CD14-positive monocyte (primary cell): Measurements from ENCODE around the gene PPP2R2C. TPM values are rescaled to one million over a fixed set of nuclear protein-coding genes. Genes with fewer than 3 reads are reported as not detected.

ENCODE experiments used
- DNase-seq, 3 donors: peaks; one replicate each; pipeline ENCODE4 v3.0.0-alpha.2; 2011 to 2022
- H2AFZ ChIP-seq: 2 replicates; pipeline ENCODE4 v1.6.0; 2012; ENCODE audit warnings: mild to moderate bottlenecking, low read depth, low read length, inconsistent platforms; ENCODE audit not compliant: insufficient read depth, poor library complexity, severe bottlenecking
- H3K27ac ChIP-seq, 2 donors: 1 replicate in 1 of 2; 2 replicates in 1 of 2; pipeline ENCODE4 v1.5.1; 2012 to 2013; ENCODE audit warnings: low read length in 2 of 2, control low read depth in 1 of 2, inconsistent platforms in 1 of 2, low read depth in 1 of 2, mild to moderate bottlenecking in 1 of 2
- H3K27me3 ChIP-seq, 2 donors: one replicate each; pipeline versions ENCODE4 v1.6.0 to v1.6.1; 2011 to 2013; ENCODE audit warnings: low read length in 2 of 2; ENCODE audit not compliant: control insufficient read depth in 2 of 2, insufficient read depth in 2 of 2
- H3K36me3 ChIP-seq, 2 donors: replicated peaks in 1 of 2; 1 replicate in 1 of 2; 2 replicates in 1 of 2; pipeline versions ENCODE4 v1.5.1 to v1.6.1; 2012 to 2013; ENCODE audit warnings: low read length in 2 of 2, control low read depth in 1 of 2, inconsistent platforms in 1 of 2, mild to moderate bottlenecking in 1 of 2; ENCODE audit not compliant: insufficient read depth in 2 of 2, control insufficient read depth in 1 of 2
- H3K4me1 ChIP-seq, 2 donors: 1 replicate in 1 of 2; 2 replicates in 1 of 2; pipeline versions ENCODE4 v1.5.1 to v1.6.1; 2012 to 2013; ENCODE audit warnings: low read length in 2 of 2, control low read depth in 1 of 2, inconsistent platforms in 1 of 2, mild to moderate bottlenecking in 1 of 2, moderate library complexity in 1 of 2; ENCODE audit not compliant: insufficient read depth in 2 of 2, control insufficient read depth in 1 of 2
- H3K4me2 ChIP-seq: replicated peaks from 2 replicates; pipeline ENCODE3; 2012; ENCODE audit warnings: low read length, moderate library complexity, mild to moderate bottlenecking; ENCODE audit not compliant: poor library complexity, severe bottlenecking; ENCODE audit errors: extremely low read depth
- H3K4me3 ChIP-seq, 3 experiments: fragments of 200-600 bp in 1 of 3; sonication (generic) in 1 of 3; replicated peaks in 1 of 3; 1 replicate in 2 of 3; 2 replicates in 1 of 3; pipeline ENCODE4 v1.5.1; 2011 to 2013; ENCODE audit warnings: low read length in 3 of 3, mild to moderate bottlenecking in 3 of 3, control low read depth in 2 of 3, low read depth in 2 of 3, inconsistent platforms in 1 of 3, moderate library complexity in 1 of 3
- H3K79me2 ChIP-seq: 2 replicates; pipeline ENCODE4 v1.6.0; 2012; ENCODE audit warnings: mild to moderate bottlenecking, control low read depth, inconsistent platforms, low read length, moderate library complexity; ENCODE audit not compliant: insufficient read depth
- H3K9ac ChIP-seq: 2 replicates; pipeline ENCODE4 v1.6.0; 2017; ENCODE audit warnings: low read length, mild to moderate bottlenecking; ENCODE audit not compliant: insufficient read depth, poor library complexity, severe bottlenecking
- H3K9me3 ChIP-seq, 2 donors: replicated peaks in 1 of 2; 1 replicate in 1 of 2; 2 replicates in 1 of 2; pipeline versions ENCODE4 v1.5.1 to v1.6.1; 2012 to 2013; ENCODE audit warnings: low read length in 2 of 2, control low read depth in 1 of 2; ENCODE audit not compliant: control insufficient read depth in 1 of 2, insufficient read depth in 1 of 2
- H4K20me1 ChIP-seq: 2 replicates; pipeline ENCODE4 v1.6.0; 2012; ENCODE audit warnings: mild to moderate bottlenecking, low read length, control low read depth, moderate library complexity; ENCODE audit not compliant: insufficient read depth
- H3K27ac Mint-ChIP-seq, 7 donors: one replicate each; pipeline ENCODE4 v1.8.0; 2020; ENCODE audit warnings: mild to moderate bottlenecking in 7 of 7, mixed read lengths in 7 of 7, moderate library complexity in 6 of 7, inconsistent platforms in 2 of 7
- H3K27me3 Mint-ChIP-seq, 3 donors: one replicate each; pipeline ENCODE4 v1.8.0; 2021 to 2022; ENCODE audit warnings: low read depth in 3 of 3, mild to moderate bottlenecking in 3 of 3, mixed read lengths in 3 of 3, moderate library complexity in 3 of 3, inconsistent platforms in 1 of 3
- H3K36me3 Mint-ChIP-seq, 2 donors: one replicate each; pipeline ENCODE4 v1.8.0; 2020; ENCODE audit warnings: mixed read lengths in 2 of 2, inconsistent platforms in 1 of 2, mild to moderate bottlenecking in 1 of 2
- H3K4me1 Mint-ChIP-seq: one replicate; pipeline ENCODE4 v1.8.0; 2020; ENCODE audit warnings: mild to moderate bottlenecking, mixed read lengths
- H3K4me3 Mint-ChIP-seq, 2 donors: one replicate each; pipeline ENCODE4 v1.8.0; 2020; ENCODE audit warnings: mild to moderate bottlenecking in 2 of 2, mixed read lengths in 2 of 2, moderate library complexity in 1 of 2
- H3K9me3 Mint-ChIP-seq, 7 donors: one replicate each; pipeline ENCODE4 v1.8.0; 2020 to 2022; ENCODE audit warnings: mixed read lengths in 7 of 7, mild to moderate bottlenecking in 6 of 7, moderate library complexity in 6 of 7, inconsistent platforms in 2 of 7
- CTCF ChIP-seq: fragments of 200-600 bp; IDR thresholded peaks from one replicate; pipeline ENCODE4 v1.8.0; 2022; ENCODE audit warnings: antibody characterized with exemption, mild to moderate bottlenecking
- WGBS: methylation state at CpG from one replicate; pipeline ENCODE4 v1.1.5; 2013; ENCODE audit warnings: missing lambda C conversion rate; ENCODE audit not compliant: insufficient coverage; 5-methylcytosine and 5-hydroxymethylcytosine counted together
- intact Hi-C, 2 donors: fragments of 100-400 bp; cut with micrococcal nuclease; formaldehyde crosslinking; loops; one replicate each; pipeline versions ENCODE4 v1.15.0 to v1.15.1; 2023
- polyA plus RNA-seq, 3 donors: library from polyadenylated mRNA; depleted of rRNA in 1 of 3; unstranded in 2 of 3; stranded (reverse) in 1 of 3; fragments of 300-500 nt in 2 of 3; fragments of >200 nt in 1 of 3; fragmentation: Illumina TruSeq in 2 of 3; gene quantifications; 1 replicate in 2 of 3; 2 replicates in 1 of 3; pipeline ENCODE4 v1.2.3, GENCODE V29; 2012 to 2021

PPP2R2C gene
- polyA plus RNA-seq, 3 donors, result not detected

- H3K4me3 ChIP-seq, result no peak overlapping the region
- Mint-ChIP-seq H3K27ac (no peak overlapping the region), H3K27me3 (peaks cover 7 to 13% (median 8%) of the 10 kb centered on the region in 3 donors), H3K36me3 (no peaks in the 10 kb centered on the region), H3K4me3 (no peak overlapping the region), H3K4me1 (no peaks in the 10 kb centered on the region), H3K9me3 (no peaks in the 10 kb centered on the region)
- no peaks in the 10 kb centered on the region for H3K9me3 ChIP-seq
- H3K36me3 ChIP-seq, result no peaks in the 10 kb centered on the region
- no peaks in the 10 kb centered on the region for H3K4me1 ChIP-seq
- no peak for DNase-seq
- H2AFZ ChIP-seq, result no peak overlapping the region
- intact Hi-C loops, result no loop called here
- H3K9ac ChIP-seq, result no peak overlapping the region
- H3K4me2 ChIP-seq, result no peak overlapping the region
- WGBS, result 98% methylated on average over 4 of the region's 9 CpGs
- no peak overlapping the region for H3K27ac ChIP-seq
- H3K27me3 ChIP-seq, result no peaks in the 10 kb centered on the region
- H3K79me2 ChIP-seq, result no peaks in the 10 kb centered on the region
- TF ChIP-seq CTCF, result no peak
- H4K20me1 ChIP-seq, result no peaks in the 10 kb centered on the region
These were observed 50.3 kb downstream of the PPP2R2C start for GRCh38 chr4:6422105-6422504.

- no peak for TF ChIP-seq CTCF
- 97% methylated on average over 17 of the region's 18 CpGs for WGBS
These were observed 51.0 kb downstream of the PPP2R2C start for GRCh38 chr4:6421397-6421796.

More at GRCh38 chr4:6421397-6421796, 51.0 kb downstream of the PPP2R2C start:
- no peak overlapping the region for H3K27ac ChIP-seq
- H3K36me3 ChIP-seq, result no peaks in the 10 kb centered on the region
- H3K27ac Mint-ChIP-seq, result no peak overlapping the region
- H3K9me3 ChIP-seq, result no peaks in the 10 kb centered on the region
- H3K9me3 Mint-ChIP-seq, result no peaks in the 10 kb centered on the region
- no peak overlapping the region for H3K4me3 ChIP-seq
- intact Hi-C loops, result no loop called here
- H3K27me3 ChIP-seq, result no peaks in the 10 kb centered on the region
- H3K79me2 ChIP-seq, result no peaks in the 10 kb centered on the region
- H3K9ac ChIP-seq, result no peak overlapping the region
- no peak overlapping the region for H3K4me2 ChIP-seq
- DNase-seq, result no peak
- H3K27me3 Mint-ChIP-seq, result peaks cover 5 to 13% (median 8%) of the 10 kb centered on the region in 3 donors
- no peaks in the 10 kb centered on the region for H4K20me1 ChIP-seq
- H2AFZ ChIP-seq, result no peak overlapping the region
- H3K4me3 Mint-ChIP-seq, result no peak overlapping the region
- no peaks in the 10 kb centered on the region for H3K4me1 ChIP-seq
- no peaks in the 10 kb centered on the region for H3K36me3 Mint-ChIP-seq
- H3K4me1 Mint-ChIP-seq, result no peaks in the 10 kb centered on the region
